SK-N-MC (cell line): ENCODE results near the gene RANBP3.

Source experiments
- EZH2 ChIP-seq: fragments of 200-600 bp; sonication (generic); IDR thresholded peaks from one replicate; pipeline ENCODE4 v1.6.1; 2017; ENCODE audit warnings: antibody characterized with exemption
- POLR2AphosphoS5 ChIP-seq: IDR thresholded peaks from 2 replicates; pipeline ENCODE4 v1.6.1; 2012; ENCODE audit warnings: mild to moderate bottlenecking, low read depth, low read length, borderline replicate concordance

DNA sequence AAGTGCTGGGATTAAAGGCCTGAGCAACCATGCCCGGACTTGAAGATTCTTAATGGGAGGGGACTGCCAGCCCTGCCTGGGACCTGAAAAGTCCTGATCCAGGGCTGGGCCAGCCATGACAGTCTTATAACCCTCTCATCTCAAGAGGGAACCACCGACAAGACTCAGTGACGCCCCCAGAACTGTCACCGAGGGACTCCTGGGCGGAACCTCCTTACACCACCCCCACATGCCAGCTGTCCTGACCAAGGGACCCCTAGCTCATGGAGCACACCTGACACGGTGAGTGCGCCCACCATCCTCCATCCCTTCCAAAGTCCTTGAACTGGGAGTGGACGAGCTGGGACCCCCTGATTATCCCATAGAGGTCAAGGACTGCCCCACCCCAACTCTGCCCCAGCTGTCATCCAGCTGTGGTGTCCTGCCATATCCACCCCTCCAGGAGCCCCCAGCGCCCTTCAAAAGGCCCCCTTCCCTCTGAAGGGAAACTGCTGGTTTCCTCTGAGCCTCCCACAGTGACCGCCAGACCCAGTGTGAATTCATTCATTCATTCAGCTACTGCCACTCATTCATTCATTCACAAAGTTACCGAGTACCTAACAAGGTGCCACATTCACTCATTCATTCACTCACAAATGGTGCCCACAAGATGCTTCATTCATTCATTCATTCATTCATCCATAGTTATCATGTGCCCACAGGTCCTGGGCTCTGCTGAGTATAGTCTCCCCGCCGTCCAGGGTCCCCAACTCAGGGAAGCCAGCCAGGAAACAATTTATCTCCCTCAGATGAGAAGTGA lies 78.0 kb downstream of the RANBP3 start:
- no peak for TF ChIP-seq EZH2
- TF ChIP-seq POLR2AphosphoS5, result no peak
